K562 (cell line): ENCODE data around the gene STARD6.

Experiments
- ELF2 ChIP-seq: fragments of 250-450 bp; sonication (Bioruptor Pico); IDR thresholded peaks from 2 replicates; pipeline ENCODE4 v1.5.0; 2021; ENCODE audit warnings: mild to moderate bottlenecking
- EZH2 ChIP-seq: IDR thresholded peaks from 2 replicates; pipeline ENCODE4 v1.6.1; 2012; ENCODE audit warnings: low read depth, mild to moderate bottlenecking, inconsistent platforms, low read length, borderline replicate concordance
- GATAD2B ChIP-seq: fragments of 450-650 bp; IDR thresholded peaks from 2 replicates; pipeline ENCODE4 v1.6.1; 2017; ENCODE audit warnings: mild to moderate bottlenecking, borderline replicate concordance
- POLR2A ChIP-seq: fragments of 450-650 bp; conservative IDR thresholded peaks from 2 replicates; pipeline ENCODE4 v1.6.1; 2016
- POLR3A ChIP-seq: IDR thresholded peaks from 2 replicates; pipeline ENCODE4 v1.6.1; 2011; ENCODE audit warnings: borderline replicate concordance, mild to moderate bottlenecking, moderate library complexity; ENCODE audit not compliant: insufficient read length, insufficient read depth; ENCODE audit errors: extremely low read depth
- SRF ChIP-seq, 2 experiments: fragments of 250-450, 450-650 bp in 1 of 2; sonication (Bioruptor Pico) in 1 of 2; sonication (generic) in 1 of 2; formaldehyde crosslinking; IDR thresholded peaks; 2 replicates each; pipeline versions ENCODE4 v1.5.0 to v1.5.1; 2020 to 2022; ENCODE audit warnings: mild to moderate bottlenecking in 1 of 2, missing genetic modification reagents in 1 of 2
- TF ChIP-seq, protein P1 (sequence below), 3 experiments: IDR thresholded peaks in 2 of 3; conservative IDR thresholded peaks in 1 of 3; 2 replicates each; pipeline ENCODE4 v1.5.1; 2011 to 2012; ENCODE audit warnings: low read length in 3 of 3, mild to moderate bottlenecking in 3 of 3, control low read depth in 2 of 3, improper control_type of control experiment in 1 of 3, inconsistent platforms in 1 of 3, low read depth in 1 of 3, mixed read lengths in 1 of 3, moderate library complexity in 1 of 3; ENCODE audit not compliant: insufficient read depth in 2 of 3

DNA sequence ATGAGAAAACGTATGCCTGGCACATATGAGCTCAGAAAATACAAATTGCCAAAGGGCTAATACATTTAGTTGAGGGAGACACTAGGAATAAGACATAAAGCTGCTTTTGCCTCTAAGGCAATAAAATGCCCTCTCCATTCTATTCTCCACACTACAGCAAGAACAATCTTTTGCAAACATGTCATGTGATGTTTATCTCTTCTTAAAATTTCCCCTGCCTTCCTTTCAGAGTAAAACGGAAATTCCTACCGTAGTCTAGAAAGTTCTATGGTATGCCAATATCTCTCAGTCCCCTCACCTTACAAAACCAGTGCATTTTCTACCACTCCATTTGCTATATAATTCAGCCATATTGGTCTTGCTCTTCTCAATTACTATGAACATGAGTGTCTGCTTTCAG is 33.2 kb upstream of the STARD6 start:
- TF ChIP-seq EZH2 (no peak), ELF2 (CRISPR knock-in tag) (no peak), GATAD2B (no peak), POLR2A (no peak), SRF (CRISPR knock-in tag; IDR thresholded peaks at IDR 0.05) (no peak), POLR3A (no peak)
- TF ChIP-seq, protein P1, sequence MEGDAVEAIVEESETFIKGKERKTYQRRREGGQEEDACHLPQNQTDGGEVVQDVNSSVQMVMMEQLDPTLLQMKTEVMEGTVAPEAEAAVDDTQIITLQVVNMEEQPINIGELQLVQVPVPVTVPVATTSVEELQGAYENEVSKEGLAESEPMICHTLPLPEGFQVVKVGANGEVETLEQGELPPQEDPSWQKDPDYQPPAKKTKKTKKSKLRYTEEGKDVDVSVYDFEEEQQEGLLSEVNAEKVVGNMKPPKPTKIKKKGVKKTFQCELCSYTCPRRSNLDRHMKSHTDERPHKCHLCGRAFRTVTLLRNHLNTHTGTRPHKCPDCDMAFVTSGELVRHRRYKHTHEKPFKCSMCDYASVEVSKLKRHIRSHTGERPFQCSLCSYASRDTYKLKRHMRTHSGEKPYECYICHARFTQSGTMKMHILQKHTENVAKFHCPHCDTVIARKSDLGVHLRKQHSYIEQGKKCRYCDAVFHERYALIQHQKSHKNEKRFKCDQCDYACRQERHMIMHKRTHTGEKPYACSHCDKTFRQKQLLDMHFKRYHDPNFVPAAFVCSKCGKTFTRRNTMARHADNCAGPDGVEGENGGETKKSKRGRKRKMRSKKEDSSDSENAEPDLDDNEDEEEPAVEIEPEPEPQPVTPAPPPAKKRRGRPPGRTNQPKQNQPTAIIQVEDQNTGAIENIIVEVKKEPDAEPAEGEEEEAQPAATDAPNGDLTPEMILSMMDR (IDR thresholded peaks at IDR 0.05 in 2 of 3, conservative IDR thresholded peaks at IDR 0.05 in 1 of 3; ENCODE audit: insufficient read depth in 2 of 3, low read depth in 1 of 3, low read length in 3 of 3), result no peak
